Lung (tissue), 12 donors: ENCODE measurements around the gene IMPDH2. TPM values are rescaled to one million over a fixed set of nuclear protein-coding genes. Genes with fewer than 3 reads are reported as not detected.

ENCODE experiments used
- ATAC-seq: fragments of 200-7000 bp; cut with Tn5 transposase; one replicate; pipeline ENCODE4 v1.9.1; 2020; ENCODE audit warnings: moderate number of reproducible peaks; ENCODE audit not compliant: insufficient read depth, low FRiP score
- DNase-seq, 3 donors: peaks; one replicate each; pipeline ENCODE4 v3.0.0-alpha.2; 2013 to 2017
- H3K27ac ChIP-seq, 2 donors: one replicate each; pipeline ENCODE4 v1.5.1; 2013; ENCODE audit warnings: mild to moderate bottlenecking in 2 of 2, moderate library complexity in 2 of 2, control low read depth in 1 of 2, inconsistent platforms in 1 of 2, low read depth in 1 of 2, low read length in 1 of 2
- H3K27me3 ChIP-seq, 3 donors: one replicate each; pipeline ENCODE4 v1.5.1; 2013; ENCODE audit warnings: low read length in 2 of 3; ENCODE audit not compliant: control insufficient read depth in 3 of 3, insufficient read depth in 3 of 3
- H3K36me3 ChIP-seq, 4 donors: one replicate each; pipeline ENCODE4 v1.5.1; 2013; ENCODE audit warnings: low read length in 4 of 4, mild to moderate bottlenecking in 1 of 4, moderate library complexity in 1 of 4; ENCODE audit not compliant: control insufficient read depth in 4 of 4, insufficient read depth in 4 of 4
- H3K4me1 ChIP-seq, 5 donors: one replicate each; pipeline ENCODE4 v1.5.1; 2013; ENCODE audit warnings: low read length in 5 of 5, mild to moderate bottlenecking in 2 of 5, moderate library complexity in 1 of 5; ENCODE audit not compliant: control insufficient read depth in 5 of 5, insufficient read depth in 5 of 5
- H3K4me3 ChIP-seq: one replicate; pipeline ENCODE4 v1.5.1; 2013; ENCODE audit warnings: mild to moderate bottlenecking, control low read depth, moderate library complexity
- H3K9ac ChIP-seq, 2 donors: one replicate each; pipeline ENCODE4 v1.5.1; 2013; ENCODE audit warnings: low read length in 2 of 2, control low read depth in 1 of 2; ENCODE audit not compliant: insufficient read depth in 1 of 2
- H3K9me3 ChIP-seq, 4 donors: one replicate each; pipeline ENCODE4 v1.5.1; 2013; ENCODE audit warnings: low read length in 3 of 4, mild to moderate bottlenecking in 1 of 4, moderate library complexity in 1 of 4; ENCODE audit not compliant: control insufficient read depth in 4 of 4, insufficient read depth in 3 of 4
- WGBS, 2 donors: extraction: QIAGEN DNeasy Blood & Tissue Kit; methylation state at CpG; one replicate each; pipeline ENCODE4 v1.1.7; 2013; 5-methylcytosine and 5-hydroxymethylcytosine counted together
- polyA plus RNA-seq, 2 donors: library from polyadenylated mRNA; stranded (reverse); fragments of 200-250 nt; gene quantifications; one replicate each; pipeline ENCODE4 v1.2.1, GENCODE V29; 2013
- total RNA-seq, 2 donors: library from RNA; depleted of rRNA in 1 of 2; stranded (reverse); fragments of >200 nt in 1 of 2; gene quantifications; one replicate each; pipeline ENCODE4 v1.2.1, GENCODE V29; 2014 to 2021
- TF ChIP-seq, protein P1 (sequence below): IDR thresholded peaks from 2 replicates; pipeline ENCODE4 v1.5.1; 2012; ENCODE audit warnings: mild to moderate bottlenecking; ENCODE audit errors: control extremely low read depth, extremely low read depth
- donor health status: control.
- donor health status: control.
- donor health status: Bipolar disorder and iron deficiency.
- donor health status: healthy.
- donor health status: DM: yes; HTN: yes; CAD: no.

IMPDH2 gene
- total and polyA plus RNA-seq, 4 donors = 129 to 216 (median 160) TPM

DNA sequence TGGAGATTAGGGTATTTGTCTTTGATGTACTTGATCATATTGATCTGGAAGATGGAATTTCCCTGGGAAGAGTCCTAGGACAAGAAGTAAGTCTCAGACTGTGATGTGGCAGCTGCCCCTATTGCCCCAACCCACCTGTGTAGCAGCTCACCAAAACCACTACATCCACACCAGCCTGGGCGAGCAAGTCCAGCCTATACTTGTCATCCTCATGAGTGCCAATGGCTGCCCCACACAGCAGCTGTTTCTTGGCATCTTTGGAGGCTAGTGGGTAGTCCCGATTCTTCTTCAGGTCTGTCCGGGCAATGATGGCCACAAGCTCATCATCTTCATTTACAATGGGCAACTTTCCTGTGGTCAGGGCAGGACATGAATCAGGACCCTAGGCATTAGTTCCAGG, 2.7 kb downstream of the IMPDH2 start:
- no peaks in the 10 kb centered on the region for H3K9me3 ChIP-seq
- no peak overlapping the region for H3K9ac ChIP-seq
- H3K36me3 ChIP-seq = peaks cover 7 to 48% (median 37%) of the 10 kb centered on the region in 4 donors
- TF ChIP-seq, protein P1, sequence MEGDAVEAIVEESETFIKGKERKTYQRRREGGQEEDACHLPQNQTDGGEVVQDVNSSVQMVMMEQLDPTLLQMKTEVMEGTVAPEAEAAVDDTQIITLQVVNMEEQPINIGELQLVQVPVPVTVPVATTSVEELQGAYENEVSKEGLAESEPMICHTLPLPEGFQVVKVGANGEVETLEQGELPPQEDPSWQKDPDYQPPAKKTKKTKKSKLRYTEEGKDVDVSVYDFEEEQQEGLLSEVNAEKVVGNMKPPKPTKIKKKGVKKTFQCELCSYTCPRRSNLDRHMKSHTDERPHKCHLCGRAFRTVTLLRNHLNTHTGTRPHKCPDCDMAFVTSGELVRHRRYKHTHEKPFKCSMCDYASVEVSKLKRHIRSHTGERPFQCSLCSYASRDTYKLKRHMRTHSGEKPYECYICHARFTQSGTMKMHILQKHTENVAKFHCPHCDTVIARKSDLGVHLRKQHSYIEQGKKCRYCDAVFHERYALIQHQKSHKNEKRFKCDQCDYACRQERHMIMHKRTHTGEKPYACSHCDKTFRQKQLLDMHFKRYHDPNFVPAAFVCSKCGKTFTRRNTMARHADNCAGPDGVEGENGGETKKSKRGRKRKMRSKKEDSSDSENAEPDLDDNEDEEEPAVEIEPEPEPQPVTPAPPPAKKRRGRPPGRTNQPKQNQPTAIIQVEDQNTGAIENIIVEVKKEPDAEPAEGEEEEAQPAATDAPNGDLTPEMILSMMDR = no peak
- H3K27me3 ChIP-seq = no peaks in the 10 kb centered on the region
- no peak for ATAC-seq
- WGBS, 2 donors = 96 to 100% methylated on average over 3 of the region's 3 CpGs
- H3K4me1 ChIP-seq = peaks cover 5 to 28% (median 7%) of the 10 kb centered on the region in 5 donors
- H3K27ac ChIP-seq = no peak overlapping the region
- DNase-seq = no peak
- no peak overlapping the region for H3K4me3 ChIP-seq

DNA sequence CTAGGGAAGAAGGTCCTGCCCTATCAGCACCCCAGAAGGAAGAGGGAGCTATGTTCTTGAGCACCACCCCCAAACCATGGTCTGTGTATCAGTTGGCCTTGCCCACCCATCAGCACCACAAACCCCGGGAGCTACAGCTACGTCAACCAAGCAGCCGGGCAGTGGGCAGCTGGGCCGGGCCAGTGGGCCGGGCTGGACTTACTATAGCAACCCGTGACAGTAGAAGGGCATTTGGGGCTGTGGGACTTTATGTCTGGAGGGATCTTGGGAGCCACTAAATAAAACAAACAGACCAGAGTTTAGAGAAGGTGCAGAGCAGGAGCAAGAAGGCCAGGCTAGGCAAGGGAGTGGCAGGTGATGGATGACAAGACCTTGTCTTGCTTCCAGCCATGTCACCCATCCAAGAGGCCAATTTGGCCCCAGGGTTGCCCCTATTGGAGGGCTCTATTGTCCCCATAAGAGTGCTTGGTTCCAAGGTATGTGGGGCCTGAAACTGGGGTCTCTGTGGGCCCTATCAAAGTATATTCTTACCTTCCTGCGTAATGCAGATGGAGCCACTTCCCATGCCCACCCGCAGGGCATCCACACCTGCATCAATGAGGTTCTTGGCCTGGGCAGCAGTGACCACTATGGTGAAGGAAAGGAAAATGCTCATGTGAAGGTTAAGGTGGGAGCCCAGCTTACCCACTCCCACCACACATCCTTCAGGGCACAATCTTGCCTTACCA, 3.2 kb downstream of the IMPDH2 start:
- ATAC-seq (no peak), DNase-seq (no peak)
- Histone ChIP-seq H3K36me3 (peaks cover 7 to 44% (median 34%) of the 10 kb centered on the region in 4 donors), H3K4me1 (peaks cover 5 to 28% (median 7%) of the 10 kb centered on the region in 5 donors), H3K27me3 (no peaks in the 10 kb centered on the region), H3K9ac (no peak overlapping the region), H3K27ac (no peak overlapping the region), H3K9me3 (no peaks in the 10 kb centered on the region), H3K4me3 (no peak overlapping the region)
- TF ChIP-seq, protein P1 = no peak
- WGBS, 2 donors = 92 to 93% methylated on average over 8 of the region's 8 CpGs

DNA sequence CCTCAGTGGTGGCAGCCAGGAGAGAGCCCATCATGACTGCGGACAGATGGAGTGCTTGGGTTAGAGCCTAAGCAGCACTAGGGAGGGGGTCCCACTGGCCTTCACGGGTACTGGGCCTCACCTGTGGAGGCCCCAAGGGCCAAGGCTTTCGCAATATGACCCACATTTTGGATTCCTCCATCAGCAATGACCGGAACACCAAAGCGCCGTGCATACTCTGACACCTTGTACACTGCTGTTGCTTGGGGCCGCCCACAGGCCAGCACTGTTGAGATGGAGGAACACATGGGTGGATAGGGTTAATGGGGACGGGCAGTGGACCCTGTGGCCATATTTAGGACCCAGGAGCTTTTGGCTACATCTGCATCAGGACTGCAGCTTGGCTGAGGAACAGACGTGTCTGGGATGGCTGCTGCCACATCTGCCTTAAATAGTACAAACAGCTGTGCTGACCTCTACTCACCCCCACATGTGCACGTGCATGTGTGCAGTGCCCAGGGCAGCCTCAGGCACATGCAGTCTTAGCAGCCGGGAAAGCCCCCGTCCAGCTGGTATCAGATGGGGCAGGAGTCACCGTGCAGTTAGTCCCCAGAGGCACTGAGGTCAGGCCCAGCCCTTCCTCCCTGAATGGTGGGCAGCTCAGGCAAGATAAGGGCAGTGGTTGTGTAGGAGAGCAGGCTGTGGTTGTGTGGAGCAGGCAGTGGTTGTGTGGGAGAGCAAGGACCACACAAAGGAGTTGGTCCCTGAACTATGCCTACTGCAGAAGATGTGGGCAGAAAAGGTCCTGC, 4.0 kb downstream of the IMPDH2 start:
- Histone ChIP-seq H3K27me3 (no peaks in the 10 kb centered on the region), H3K4me3 (no peak overlapping the region), H3K4me1 (peaks cover 7 to 33% (median 10%) of the 10 kb centered on the region in 5 donors), H3K9ac (no peak overlapping the region), H3K36me3 (peaks cover 7 to 39% (median 32%) of the 10 kb centered on the region in 4 donors), H3K9me3 (no peaks in the 10 kb centered on the region), H3K27ac (no peak overlapping the region)
- TF ChIP-seq, protein P1 = no peak
- WGBS, 2 donors = 81 to 84% methylated on average over 13 of the region's 13 CpGs
- DNase-seq (no peak), ATAC-seq (no peak)
